Activated T-helper 1 cell treated with anti-CD3 and anti-CD28 coated beads, Interleukin-12 subunit alpha, Interleukin-12 subunit beta, Interleukin-2, Interleukin-4 antibody, amounts not matched to agents 30 ng/mL and 10 ng/mL and 1 ng/mL, durations not matched to agents 14 hours and 24 hours and 36 hours (primary cell): ENCODE data around the gene CDC14B. TPM values are rescaled to one million over a fixed set of nuclear protein-coding genes. Genes with fewer than 3 reads are reported as not detected.
"Not testable (repeated sequence)": the region's sequence is repeated elsewhere in the genome, so short reads cannot be mapped to it uniquely, and the experiment has no call there.

ENCODE experiments used
- DNase-seq: peaks from one replicate; pipeline ENCODE4 v3.0.0; 2021; ENCODE audit warnings: low spot score
- H3K27ac Mint-ChIP-seq: one replicate; pipeline ENCODE4 v1.8.0; 2021; ENCODE audit warnings: mild to moderate bottlenecking, mixed read lengths
- H3K27me3 Mint-ChIP-seq: one replicate; pipeline ENCODE4 v1.8.0; 2022; ENCODE audit warnings: mild to moderate bottlenecking, moderate library complexity, mixed read lengths; ENCODE audit not compliant: insufficient read depth
- H3K36me3 Mint-ChIP-seq: one replicate; pipeline ENCODE4 v1.8.0; 2021; ENCODE audit warnings: low read depth, mixed read lengths
- H3K4me1 Mint-ChIP-seq: one replicate; pipeline ENCODE4 v1.8.0; 2021; ENCODE audit warnings: low read depth, mixed read lengths
- H3K4me3 Mint-ChIP-seq: one replicate; pipeline ENCODE4 v1.8.0; 2021; ENCODE audit warnings: mild to moderate bottlenecking, moderate library complexity, mixed read lengths
- H3K9me3 Mint-ChIP-seq: one replicate; pipeline ENCODE4 v1.8.0; 2021; ENCODE audit warnings: mixed read lengths
- intact Hi-C: fragments of 100-400 bp; cut with micrococcal nuclease; formaldehyde crosslinking; loops from one replicate; pipeline ENCODE4 v1.15.1; 2024
- total RNA-seq: library from RNA; stranded (reverse); gene quantifications from 2 replicates; pipeline ENCODE4 v1.2.3, GENCODE V29; 2022

Gene CDC14B
- total RNA-seq, 1 donor from 2014 or later: 1.1 TPM

GRCh38 chr9:96543131-96543530 lies 76.5 kb downstream of the CDC14B start:
- H3K27ac Mint-ChIP-seq, intact Hi-C loops, H3K9me3 Mint-ChIP-seq, H3K4me1 Mint-ChIP-seq, H3K27me3 Mint-ChIP-seq, DNase-seq, H3K36me3 Mint-ChIP-seq, H3K4me3 Mint-ChIP-seq: not testable (repeated sequence)

- no peaks in the 10 kb centered on the region for H3K9me3 Mint-ChIP-seq
- no peak for DNase-seq
- no peak overlapping the region for H3K4me3 Mint-ChIP-seq
- H3K4me1 Mint-ChIP-seq: no peaks in the 10 kb centered on the region
- H3K27me3 Mint-ChIP-seq: no peaks in the 10 kb centered on the region
- H3K36me3 Mint-ChIP-seq: no peaks in the 10 kb centered on the region
- intact Hi-C loops: no loop called here
- H3K27ac Mint-ChIP-seq: no peak overlapping the region
Measured at GRCh38 chr9:96540106-96540505, 79.5 kb downstream of the CDC14B start.

- intact Hi-C loops: no loop called here
- no peaks in the 10 kb centered on the region for H3K4me1 Mint-ChIP-seq
- no peak overlapping the region for H3K27ac Mint-ChIP-seq
- H3K4me3 Mint-ChIP-seq: no peak overlapping the region
- DNase-seq: no peak
- no peaks in the 10 kb centered on the region for H3K36me3 Mint-ChIP-seq
- H3K9me3 Mint-ChIP-seq: no peaks in the 10 kb centered on the region
- no peaks in the 10 kb centered on the region for H3K27me3 Mint-ChIP-seq
Measured at GRCh38 chr9:96532173-96532572, 87.5 kb downstream of the CDC14B start.

DNA sequence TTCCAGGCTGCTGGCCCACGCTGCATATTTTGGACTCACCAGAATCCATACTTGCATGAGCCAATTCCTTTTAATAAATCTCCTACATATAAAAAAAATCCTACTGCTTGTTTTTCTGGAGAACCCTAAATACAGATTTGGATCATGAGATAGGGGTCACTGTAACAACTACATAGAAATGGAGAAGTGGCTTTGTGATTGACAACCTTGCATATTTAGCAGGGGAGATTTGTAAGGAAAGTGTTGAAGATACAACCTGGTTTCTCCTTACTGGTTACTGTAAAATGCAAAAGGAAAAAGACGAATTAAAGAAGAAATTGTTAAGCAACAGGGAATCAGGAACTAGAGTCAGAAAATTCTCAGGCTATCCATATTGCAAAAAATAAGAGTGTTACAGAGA lies 94.9 kb downstream of the CDC14B start:
- no peaks in the 10 kb centered on the region for H3K9me3 Mint-ChIP-seq
- peaks cover 2% of the 10 kb centered on the region for H3K27me3 Mint-ChIP-seq
- H3K36me3 Mint-ChIP-seq: no peaks in the 10 kb centered on the region
- H3K4me1 Mint-ChIP-seq: peaks cover 9% of the 10 kb centered on the region
- DNase-seq: no peak
- no peak overlapping the region for H3K27ac Mint-ChIP-seq
- intact Hi-C loops: no loop called here
- no peak overlapping the region for H3K4me3 Mint-ChIP-seq

GRCh38 chr9:96524045-96524444 lies 95.6 kb downstream of the CDC14B start:
- no peak for DNase-seq

GRCh38 chr9:96523374-96523773 lies 96.3 kb downstream of the CDC14B start:
- intact Hi-C loops: no loop called here
- H3K36me3 Mint-ChIP-seq: no peaks in the 10 kb centered on the region
- H3K4me1 Mint-ChIP-seq: peaks cover 9% of the 10 kb centered on the region
- H3K27ac Mint-ChIP-seq: no peak overlapping the region
- no peaks in the 10 kb centered on the region for H3K9me3 Mint-ChIP-seq
- no peak overlapping the region for H3K4me3 Mint-ChIP-seq
- no peak for DNase-seq
- H3K27me3 Mint-ChIP-seq: peaks cover 2% of the 10 kb centered on the region

More at GRCh38 chr9:96524045-96524444, 95.6 kb downstream of the CDC14B start:
- Mint-ChIP-seq H3K9me3 (no peaks in the 10 kb centered on the region), H3K27me3 (peaks cover 2% of the 10 kb centered on the region), H3K27ac (no peak overlapping the region), H3K4me3 (no peak overlapping the region), H3K36me3 (no peaks in the 10 kb centered on the region), H3K4me1 (peaks cover 9% of the 10 kb centered on the region)
- intact Hi-C loops: no loop called here

- H3K4me3 Mint-ChIP-seq: no peak overlapping the region
- peaks cover 9% of the 10 kb centered on the region for H3K4me1 Mint-ChIP-seq
- intact Hi-C loops: no loop called here
- H3K27ac Mint-ChIP-seq: no peak overlapping the region
- no peaks in the 10 kb centered on the region for H3K9me3 Mint-ChIP-seq
- no peaks in the 10 kb centered on the region for H3K36me3 Mint-ChIP-seq
- no peak for DNase-seq
- peaks cover 2% of the 10 kb centered on the region for H3K27me3 Mint-ChIP-seq
Measured at GRCh38 chr9:96522366-96522765, 97.3 kb downstream of the CDC14B start.

DNA sequence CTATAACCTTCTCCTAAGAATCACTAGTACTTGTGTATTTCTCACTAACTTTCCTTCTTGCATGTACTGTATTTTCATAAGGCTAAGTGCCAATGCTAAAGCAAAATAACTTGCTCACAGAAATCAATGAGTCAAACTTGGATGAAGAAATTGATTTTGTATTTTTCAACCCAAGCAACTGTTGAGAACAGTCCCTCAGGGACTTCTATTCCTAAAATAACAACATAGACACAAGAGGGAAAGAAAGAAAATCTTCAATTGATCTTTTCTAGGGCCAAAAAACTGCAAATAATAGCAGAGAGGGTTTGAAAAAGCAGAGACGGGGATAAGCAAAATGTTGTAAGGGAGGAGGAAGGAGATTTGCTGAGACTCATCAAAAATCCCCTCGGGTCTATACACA lies 99.9 kb downstream of the CDC14B start:
- H3K27me3 Mint-ChIP-seq: peaks cover 6% of the 10 kb centered on the region
- no peak overlapping the region for H3K27ac Mint-ChIP-seq
- H3K4me1 Mint-ChIP-seq: peaks cover 9% of the 10 kb centered on the region
- intact Hi-C loops: no loop called here
- no peaks in the 10 kb centered on the region for H3K9me3 Mint-ChIP-seq
- DNase-seq: no peak
- no peaks in the 10 kb centered on the region for H3K36me3 Mint-ChIP-seq
- H3K4me3 Mint-ChIP-seq: no peak overlapping the region

DNA sequence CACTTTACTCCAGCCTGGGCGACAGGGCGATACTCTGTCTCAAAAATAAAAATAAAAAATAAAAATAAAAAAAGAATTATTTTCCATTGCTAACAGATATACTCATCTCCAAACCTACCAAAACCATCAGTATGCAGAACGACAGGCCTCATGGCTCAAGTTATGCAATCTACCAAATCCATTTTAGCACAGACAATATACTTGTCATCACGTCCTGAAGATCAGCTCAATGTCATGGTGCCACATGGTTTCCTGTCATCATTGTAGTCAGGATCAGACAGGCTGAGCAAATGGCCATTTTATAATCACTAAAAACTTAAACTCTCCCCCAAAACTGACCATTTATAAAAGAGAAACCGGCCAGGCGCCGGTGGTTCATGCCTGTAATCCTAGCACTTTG lies 100.5 kb downstream of the CDC14B start:
- Mint-ChIP-seq H3K9me3 (no peaks in the 10 kb centered on the region), H3K4me3 (no peak overlapping the region), H3K36me3 (no peaks in the 10 kb centered on the region), H3K4me1 (peaks cover 9% of the 10 kb centered on the region), H3K27ac (no peak overlapping the region), H3K27me3 (peaks cover 6% of the 10 kb centered on the region)
- DNase-seq: no peak
- intact Hi-C loops: no loop called here

GRCh38 chr9:96515621-96516470 lies 103.8 kb downstream of the CDC14B start:
- Mint-ChIP-seq H3K27me3 (peaks cover 4% of the 10 kb centered on the region), H3K27ac (no peak overlapping the region), H3K4me3 (no peak overlapping the region), H3K4me1 (no peaks in the 10 kb centered on the region), H3K36me3 (no peaks in the 10 kb centered on the region), H3K9me3 (no peaks in the 10 kb centered on the region)
- no peak for DNase-seq
- intact Hi-C loops: no loop called here

GRCh38 chr9:96514800-96515158 lies 104.9 kb downstream of the CDC14B start:
- no peak overlapping the region for H3K4me3 Mint-ChIP-seq
- intact Hi-C loops: no loop called here
- H3K4me1 Mint-ChIP-seq: no peaks in the 10 kb centered on the region
- DNase-seq: no peak
- peaks cover 4% of the 10 kb centered on the region for H3K27me3 Mint-ChIP-seq
- H3K9me3 Mint-ChIP-seq: no peaks in the 10 kb centered on the region
- no peaks in the 10 kb centered on the region for H3K36me3 Mint-ChIP-seq
- H3K27ac Mint-ChIP-seq: no peak overlapping the region

- no peak for DNase-seq
- Mint-ChIP-seq H3K4me1 (no peaks in the 10 kb centered on the region), H3K27me3 (peaks cover 4% of the 10 kb centered on the region), H3K27ac (no peak overlapping the region), H3K36me3 (no peaks in the 10 kb centered on the region), H3K9me3 (no peaks in the 10 kb centered on the region), H3K4me3 (no peak overlapping the region)
- intact Hi-C loops: no loop called here
Measured at GRCh38 chr9:96514108-96514799, 105.4 kb downstream of the CDC14B start.

GRCh38 chr9:96513622-96514021 lies 106.0 kb downstream of the CDC14B start:
- H3K4me3 Mint-ChIP-seq: no peak overlapping the region
- no peaks in the 10 kb centered on the region for H3K36me3 Mint-ChIP-seq
- H3K9me3 Mint-ChIP-seq: no peaks in the 10 kb centered on the region
- DNase-seq: no peak
- H3K27me3 Mint-ChIP-seq: peaks cover 6% of the 10 kb centered on the region
- intact Hi-C loops: no loop called here
- H3K4me1 Mint-ChIP-seq: no peaks in the 10 kb centered on the region
- H3K27ac Mint-ChIP-seq: no peak overlapping the region
